HG02623 (cell line): Measurements from ENCODE around the gene SHLD1.

Experiments used
- ATAC-seq: cut with Tn5 transposase; IDR thresholded peaks from one replicate; pipeline ENCODE4 v1.9.1; 2021; ENCODE audit warnings: moderate library complexity; ENCODE audit not compliant: unreplicated experiment

The SHLD1 gene

DNA sequence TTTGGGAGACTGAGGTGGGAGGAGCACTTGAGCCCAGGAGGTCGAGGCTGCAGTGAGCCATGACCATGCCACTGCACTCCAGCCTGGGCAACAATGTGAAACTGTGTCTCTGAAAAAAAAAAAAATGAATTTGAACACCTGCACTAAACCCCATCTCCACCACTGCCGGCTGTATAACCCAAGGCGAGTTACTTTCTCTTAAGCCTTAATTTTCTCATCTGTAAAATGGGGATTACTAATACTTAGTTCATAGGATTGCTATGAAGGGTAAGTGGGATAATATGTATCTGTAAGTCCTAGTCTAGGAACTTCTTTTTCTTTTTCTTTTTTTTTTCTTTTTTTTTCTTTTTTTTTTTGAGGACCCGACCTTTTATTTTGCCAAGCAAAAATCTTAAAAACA is 61.5 kb downstream of the SHLD1 start:
- ATAC-seq, result no peak

DNA sequence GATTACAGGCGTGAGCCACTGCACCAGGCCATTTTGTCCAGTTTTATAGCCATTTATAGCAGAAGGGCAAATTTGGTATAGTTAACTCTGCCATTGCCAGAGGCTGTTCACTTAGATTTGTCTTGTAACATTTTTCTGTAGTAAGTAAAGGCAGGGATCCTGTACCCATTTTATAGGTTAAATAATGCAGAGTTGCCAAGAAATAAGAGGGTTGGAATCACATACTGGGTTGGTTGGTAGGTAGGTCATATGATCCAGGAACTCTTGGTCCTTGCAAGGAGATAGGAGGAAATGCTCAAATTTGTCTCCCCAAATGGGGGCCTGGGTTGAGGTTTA is 68.1 kb downstream of the SHLD1 start:
- ATAC-seq, result no peak

DNA sequence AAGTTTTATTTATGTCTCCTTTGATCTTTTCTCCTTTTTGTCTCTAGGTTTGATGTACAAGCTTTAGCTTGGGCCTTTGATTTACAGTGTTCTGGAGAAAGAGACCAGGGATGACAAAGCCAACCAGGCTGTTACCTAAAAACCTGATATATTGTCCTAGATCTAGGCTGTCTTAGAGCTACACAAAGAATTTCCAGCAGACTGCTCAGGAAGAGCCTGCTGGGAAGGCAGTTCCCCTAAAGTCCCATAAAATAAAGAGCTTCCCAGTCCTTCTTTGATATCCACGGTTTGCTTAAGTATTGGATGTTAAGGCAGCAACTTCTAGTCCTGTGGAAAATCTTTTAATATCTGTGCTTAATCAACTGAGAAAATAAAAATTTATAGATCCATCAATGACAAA is 70.5 kb downstream of the SHLD1 start:
- no peak for ATAC-seq

DNA sequence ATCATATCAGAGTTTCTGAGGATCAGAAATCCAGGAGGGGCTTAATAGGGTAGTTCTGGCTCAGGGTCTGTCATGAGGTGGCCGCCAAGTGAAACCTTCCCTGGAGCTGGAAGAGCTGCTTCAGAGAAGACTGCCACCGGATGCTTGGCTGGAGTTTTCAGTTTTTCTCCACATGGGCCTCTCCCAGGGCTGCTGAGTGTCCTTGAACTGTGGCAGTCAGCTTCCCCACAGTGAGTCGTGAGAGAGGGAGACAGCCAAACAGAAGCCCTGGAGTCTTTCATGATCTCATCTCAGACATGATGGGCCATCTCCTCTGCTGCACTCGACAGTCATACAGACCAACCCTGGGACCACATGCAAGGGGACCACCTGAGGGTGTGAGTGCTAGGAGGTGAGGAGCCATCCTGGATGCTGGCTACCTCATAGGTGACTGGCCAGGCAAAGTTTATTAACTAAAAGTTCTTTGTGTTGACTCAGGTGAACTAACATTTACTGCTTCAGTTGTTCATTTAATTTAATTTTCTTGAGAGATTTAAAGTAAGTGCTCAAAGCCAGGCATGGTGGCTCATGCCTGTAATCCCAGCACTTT is 71.5 kb downstream of the SHLD1 start:
- no peak for ATAC-seq

DNA sequence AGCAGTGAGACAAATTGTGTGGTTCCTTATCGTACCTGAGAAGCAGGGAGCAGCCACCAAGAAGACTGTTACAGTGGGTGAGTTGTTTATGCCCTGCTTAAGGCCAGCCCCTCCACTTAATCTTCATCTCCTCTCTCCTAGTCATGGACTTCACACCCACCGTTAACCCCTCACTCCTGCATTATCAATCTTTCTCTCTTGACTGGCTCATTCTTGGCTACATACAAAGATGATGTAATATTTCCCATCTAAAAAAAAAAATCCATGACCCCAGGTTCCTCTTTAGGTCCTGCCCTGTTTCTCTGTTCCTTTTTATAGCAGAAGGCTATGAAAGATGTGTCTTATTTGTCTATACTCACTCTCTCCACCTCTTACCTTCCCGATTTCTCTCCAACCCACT is 72.4 kb downstream of the SHLD1 start:
- no peak for ATAC-seq

DNA sequence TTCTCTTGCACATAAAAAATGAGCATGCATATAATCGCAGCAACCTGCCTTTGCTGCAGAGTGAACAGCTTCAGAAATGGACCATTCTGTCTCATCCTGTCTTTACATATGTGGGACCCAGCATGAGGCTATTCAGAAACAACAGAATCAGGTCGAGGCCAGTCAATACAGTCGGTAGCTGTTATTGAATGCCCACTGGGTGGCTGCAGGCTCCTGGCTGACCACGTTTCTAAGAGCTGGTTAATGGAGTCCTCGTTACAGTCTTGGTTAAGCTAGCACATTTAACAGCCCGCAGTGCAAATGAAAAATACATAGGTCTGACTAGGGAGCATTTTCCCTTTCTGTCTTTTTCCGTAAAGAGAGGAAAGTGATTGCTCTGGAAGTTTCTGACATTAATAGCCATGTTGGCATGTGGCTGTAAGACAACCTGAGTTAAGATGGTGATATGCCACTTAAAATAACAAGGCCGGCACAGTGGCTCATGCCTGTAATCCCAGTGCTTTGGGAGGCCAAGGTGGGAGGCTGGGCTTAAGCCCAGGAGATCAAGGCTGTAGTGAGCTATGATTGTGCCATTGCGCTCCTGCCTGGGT is 75.0 kb downstream of the SHLD1 start:
- no peak for ATAC-seq

DNA sequence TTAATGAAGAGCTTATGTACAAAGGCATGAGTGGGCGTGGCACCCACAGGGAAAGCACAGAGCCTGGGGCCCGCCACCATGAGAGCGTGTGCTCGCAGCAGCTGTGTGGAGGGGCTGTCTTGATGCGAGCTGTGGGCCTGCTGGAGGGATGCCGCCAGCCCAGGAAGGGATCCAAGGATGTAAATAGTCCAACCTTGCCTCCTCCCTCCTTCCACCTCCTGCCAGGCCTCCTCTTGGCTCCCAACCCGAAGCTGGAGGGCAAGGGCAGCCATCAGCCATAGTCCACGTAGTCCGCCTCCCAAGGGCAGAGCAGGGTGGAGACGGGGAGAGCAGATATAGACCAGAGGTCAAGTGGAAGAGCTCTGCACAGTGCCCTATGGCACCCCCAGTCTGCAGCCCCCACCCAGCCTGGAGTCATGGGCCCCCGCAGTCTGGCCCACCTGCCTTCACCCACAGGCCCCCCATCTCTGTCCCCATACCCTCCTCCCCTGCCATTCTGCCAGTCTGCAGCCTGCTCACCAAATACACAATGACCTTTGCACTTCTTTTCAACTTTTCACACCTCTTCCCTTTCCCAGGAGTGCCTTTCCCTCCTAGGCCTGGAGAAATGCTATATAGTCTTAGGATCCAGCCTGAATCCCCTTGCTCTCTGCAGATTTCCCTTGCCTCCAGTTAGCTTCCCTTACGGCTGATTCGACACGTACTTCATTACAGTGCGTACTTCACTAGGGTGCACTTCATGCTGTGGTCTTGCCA is 77.1 kb downstream of the SHLD1 start:
- ATAC-seq, result no peak

DNA sequence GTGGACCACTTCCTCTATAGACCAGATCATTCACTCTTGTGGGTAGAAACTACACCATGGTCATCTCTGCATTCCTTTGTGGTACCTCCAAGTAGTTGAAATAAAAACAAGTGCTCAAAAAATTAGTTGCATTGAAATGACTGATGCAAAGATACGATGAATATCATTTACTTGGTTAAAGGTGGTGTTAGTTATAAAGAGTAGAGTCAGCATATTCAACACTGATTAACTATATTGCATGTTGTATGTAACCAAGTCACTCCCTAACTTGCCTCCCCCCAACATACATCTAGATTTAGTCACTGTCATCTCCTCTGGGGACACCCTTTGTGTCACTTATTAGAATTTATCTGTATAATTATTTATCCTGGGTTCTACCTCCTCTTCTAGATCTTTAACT is 77.7 kb downstream of the SHLD1 start:
- no peak for ATAC-seq

DNA sequence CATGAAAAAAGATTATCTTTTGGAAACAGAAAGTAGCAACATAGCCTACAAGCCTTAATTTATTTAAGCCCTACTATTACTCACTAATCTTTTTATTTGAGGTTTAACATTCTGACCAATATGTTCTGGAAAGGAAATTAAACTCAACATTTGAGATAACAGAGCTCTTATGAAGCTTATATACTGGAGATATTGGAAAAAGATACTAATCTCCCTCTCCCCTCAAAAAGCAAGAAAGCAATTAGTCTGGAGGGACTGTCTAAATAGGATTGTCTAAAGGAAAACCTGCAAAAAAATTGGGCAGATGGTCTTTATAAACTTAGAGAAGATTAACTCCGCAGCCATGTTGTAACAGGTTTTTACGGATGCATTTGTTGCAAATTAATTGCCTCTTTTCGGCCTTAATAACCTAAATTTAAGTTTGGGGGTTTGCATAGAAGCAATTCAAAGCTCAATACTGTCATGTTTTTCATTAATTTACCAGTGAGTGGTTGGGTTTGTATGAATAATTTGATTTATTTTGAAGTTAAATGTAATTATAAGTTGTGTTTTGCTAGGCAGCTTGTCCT is 79.1 kb downstream of the SHLD1 start:
- ATAC-seq, result no peak

DNA sequence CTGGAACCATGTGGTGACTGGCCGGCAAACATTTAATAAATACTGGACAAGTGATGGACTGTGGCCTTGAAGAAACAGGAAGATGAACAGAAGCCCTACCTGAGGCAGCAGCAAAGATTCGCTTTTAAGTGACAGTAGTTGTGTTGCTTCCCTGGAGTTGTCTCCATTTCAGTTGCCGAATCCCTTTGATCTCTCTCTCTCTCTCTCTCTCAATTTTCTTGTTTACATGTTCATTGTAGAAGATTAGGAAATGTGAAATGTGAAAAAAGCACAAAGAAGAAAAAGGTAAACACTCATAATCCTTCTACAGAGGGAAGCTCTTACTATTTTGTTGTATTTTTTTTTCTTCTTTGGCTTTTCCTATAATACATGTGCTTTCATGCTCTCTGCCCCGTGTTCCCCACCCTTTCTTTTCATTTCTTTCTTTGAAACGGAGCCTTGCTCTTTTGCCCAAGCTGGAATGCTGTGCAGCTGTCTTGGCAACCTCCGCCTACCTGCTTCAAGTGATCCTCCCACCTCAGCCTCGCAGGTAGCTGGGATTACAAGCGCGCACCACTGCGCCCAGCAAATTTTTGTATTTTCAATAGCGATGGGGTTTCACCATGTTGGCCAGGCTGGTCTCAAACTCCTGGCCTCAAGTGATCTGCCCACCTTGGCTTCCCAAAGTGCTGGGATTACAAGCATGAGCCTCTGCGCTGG is 81.5 kb downstream of the SHLD1 start:
- no peak for ATAC-seq

DNA sequence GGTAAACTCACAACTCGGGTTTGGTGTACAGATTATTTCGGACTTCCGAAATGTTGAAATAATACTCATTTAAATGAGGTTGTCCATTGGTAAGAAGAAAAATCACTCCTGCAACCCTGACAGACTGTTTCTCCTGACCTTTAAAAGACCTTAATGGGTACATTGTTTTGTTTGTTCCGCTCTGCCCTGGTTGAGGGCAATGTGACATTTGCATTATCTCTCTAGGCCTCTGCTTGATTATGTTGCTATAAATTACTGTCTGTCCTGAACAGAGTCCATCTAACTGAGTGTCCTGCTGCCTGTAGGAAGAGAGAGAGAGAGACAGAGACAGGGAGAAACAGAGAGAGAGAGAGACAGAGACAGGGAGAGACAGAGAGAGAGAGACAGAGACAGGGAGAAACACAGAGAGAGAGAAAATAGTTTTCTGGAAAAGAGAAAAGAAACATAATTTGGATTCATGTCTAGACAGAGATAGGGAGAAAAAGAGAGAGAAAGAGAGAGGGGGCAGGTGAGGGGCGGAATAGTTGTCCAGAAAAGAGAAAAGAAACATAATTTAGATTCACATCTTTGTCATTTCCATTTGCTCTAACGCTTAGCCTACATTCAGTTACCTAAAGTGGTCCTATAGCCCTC is 83.2 kb downstream of the SHLD1 start:
- no peak for ATAC-seq

DNA sequence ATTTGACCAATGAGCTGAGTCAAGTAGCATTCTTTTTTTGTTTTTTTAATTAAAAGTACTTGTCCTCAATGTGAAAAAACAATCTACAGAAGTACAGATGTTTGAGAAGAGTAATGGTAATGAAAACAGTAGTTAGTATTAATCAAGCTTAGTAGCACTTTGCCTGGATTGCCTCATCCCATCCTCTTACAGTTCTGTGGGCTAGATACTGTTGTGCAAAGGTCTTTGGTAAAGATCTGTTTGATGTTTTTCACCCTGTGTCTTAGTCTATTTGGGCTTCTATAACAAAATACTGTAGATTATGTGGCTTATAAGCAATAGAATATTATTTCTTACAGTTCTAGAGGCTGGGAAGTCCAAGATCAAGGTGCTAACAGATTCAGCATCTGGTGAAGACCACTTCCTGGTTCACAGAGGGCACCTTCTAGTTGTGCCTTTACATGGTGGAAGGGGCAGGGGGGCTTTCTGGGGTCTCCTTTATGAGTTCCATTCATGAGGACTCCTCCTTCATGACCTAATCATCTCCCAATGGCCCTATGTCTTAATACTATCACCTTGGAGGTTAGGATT is 84.3 kb downstream of the SHLD1 start:
- ATAC-seq, result no peak

DNA sequence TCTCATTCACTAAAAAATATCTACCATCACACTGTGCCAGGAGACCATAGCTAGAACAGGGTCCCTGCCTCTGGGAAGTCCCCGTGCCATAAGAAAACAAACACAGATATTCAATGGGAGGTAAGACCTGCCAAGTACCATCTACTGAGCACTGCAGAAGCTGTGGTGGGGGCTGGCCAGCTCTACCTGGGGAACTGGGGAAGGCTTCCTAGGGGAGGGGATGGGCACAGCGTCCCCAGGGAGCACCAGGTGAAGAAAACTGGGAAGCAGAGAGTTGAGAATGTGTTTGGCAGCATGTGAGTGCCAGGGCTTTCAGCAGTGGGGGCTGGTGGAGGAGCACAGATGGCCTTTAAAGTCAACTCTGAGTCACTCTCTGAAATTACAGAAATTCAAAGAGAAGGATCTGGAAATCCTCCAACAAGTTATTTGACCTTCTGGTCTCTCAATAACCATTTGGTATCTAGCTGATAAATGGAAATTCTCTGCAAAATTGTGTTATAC is 85.2 kb downstream of the SHLD1 start:
- no peak for ATAC-seq

DNA sequence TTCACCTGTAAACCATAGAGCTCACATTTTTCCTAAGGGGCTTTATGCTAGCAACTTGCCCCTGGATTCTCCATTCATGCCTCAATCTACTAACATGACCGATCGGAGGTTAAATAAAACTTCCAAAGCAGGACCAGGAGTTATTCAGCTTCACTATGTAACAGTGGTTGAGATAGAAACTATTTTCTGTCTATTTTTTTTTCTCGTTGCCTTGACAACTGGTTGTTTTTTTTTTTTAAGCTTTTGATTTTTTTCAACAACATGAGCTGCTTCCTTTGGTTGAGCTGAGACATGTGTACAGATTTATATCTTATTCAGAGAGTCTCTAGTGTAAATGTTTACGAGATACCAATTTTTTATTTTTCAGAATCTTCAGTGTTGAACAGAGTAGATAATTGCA is 85.7 kb downstream of the SHLD1 start:
- no peak for ATAC-seq

DNA sequence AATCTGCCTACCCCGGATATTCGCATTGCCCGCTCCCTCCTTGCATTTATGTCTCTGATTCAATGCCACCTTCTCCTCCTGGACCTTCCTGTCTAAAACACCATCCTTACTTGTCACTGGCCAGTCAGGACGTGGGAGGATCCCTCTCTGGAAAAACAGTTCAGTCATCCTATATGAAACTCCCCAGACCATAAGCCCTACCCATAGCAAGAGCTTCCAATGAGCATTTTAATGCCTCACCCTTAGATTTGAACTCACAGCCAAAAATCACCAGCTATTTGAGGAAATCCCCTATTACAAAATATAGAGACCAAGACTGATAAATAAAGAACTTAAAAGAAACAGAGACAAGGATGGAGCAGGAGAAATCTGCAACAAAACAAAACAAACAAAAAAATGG is 86.4 kb downstream of the SHLD1 start:
- ATAC-seq, result no peak

DNA sequence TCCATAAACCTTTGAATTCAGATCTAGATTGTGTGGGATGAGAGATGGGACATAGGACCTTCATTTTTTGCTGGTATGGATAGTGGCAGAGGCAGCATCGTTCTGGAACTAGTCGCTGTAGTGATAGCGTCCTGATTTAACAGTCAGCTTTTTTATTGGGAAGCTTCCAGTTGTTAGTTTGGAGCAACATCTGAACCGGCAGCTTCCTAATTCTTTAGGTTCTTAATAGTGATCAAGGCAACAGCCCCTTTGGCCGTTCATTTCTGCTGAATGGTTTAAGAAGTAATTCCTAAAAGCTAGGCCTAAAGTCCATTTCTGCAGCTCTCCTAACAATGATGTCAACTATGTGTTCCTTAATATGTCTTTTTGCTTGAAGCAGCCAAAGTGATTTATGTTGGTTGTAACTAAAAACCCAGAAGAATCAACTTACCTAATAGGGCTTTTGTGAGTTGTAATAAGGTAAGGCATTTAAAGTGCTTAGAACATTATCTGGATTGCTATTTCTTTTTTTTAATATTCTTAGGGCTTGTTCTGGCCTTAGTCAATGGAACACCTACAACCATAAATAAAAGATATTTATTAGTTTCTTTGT is 90.3 kb downstream of the SHLD1 start:
- no peak for ATAC-seq

DNA sequence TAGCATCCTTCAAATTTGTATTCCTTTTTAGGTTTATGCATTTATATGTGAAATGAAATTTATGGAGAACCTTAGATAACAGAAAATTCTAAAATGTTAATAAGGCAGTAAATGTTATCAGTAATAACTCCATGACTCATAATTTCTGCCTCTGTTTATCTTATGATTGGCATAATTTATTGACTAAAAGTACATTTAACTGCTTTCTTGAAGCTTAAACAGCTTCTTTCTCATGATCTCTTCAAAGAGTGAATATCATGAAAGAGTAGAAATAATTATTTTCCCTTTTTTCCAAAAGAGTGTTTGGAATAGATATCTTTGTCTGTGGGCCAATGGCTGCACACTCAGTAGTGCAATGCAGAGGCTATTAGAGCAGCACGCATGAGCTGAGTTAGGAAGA is 91.3 kb downstream of the SHLD1 start:
- no peak for ATAC-seq

DNA sequence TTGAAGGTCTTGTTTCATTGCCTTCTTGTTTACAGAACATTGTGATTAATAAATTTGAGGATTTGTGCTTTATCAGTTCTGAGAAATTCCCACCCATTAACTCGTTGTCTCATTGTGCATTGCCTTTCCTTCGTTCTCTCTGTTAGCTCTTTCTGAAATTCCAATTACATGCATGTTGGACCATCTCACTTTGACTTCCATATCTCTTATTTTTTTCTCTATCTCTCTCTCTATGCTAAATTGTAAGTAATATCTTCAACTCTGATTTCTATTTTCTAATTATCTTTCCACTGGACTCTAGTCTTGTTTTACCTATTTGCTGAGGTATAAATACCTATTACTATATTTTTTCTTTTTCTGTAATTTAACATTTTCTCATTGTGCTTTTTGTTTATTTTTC is 92.3 kb downstream of the SHLD1 start:
- ATAC-seq, result no peak

DNA sequence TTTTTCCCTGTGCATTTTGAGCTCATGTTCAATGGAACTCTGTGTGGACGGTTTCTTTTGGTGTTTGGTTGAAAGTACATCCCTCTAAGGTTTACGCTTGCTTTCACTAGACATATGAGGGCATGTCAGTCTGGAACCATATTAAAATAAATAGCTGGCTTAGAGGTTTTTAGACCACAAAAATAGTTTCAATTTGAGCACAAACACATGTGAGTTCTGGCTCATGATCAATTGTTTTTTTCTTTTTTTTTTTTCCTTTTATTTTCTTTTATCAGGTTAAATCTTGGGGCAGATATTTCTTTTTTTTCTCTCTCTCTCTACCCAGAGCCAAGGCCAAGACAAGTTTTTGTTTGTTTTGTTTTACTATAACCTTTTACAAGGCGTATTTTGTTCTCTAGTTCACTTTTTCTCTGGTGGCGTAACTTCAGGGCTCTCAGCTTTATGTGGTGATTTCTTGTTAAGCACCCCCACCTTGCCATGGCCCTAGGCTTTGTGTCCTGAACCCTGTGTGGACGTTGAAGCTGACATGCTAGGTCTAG is 92.9 kb downstream of the SHLD1 start:
- peak; percentile 61 for ATAC-seq

DNA sequence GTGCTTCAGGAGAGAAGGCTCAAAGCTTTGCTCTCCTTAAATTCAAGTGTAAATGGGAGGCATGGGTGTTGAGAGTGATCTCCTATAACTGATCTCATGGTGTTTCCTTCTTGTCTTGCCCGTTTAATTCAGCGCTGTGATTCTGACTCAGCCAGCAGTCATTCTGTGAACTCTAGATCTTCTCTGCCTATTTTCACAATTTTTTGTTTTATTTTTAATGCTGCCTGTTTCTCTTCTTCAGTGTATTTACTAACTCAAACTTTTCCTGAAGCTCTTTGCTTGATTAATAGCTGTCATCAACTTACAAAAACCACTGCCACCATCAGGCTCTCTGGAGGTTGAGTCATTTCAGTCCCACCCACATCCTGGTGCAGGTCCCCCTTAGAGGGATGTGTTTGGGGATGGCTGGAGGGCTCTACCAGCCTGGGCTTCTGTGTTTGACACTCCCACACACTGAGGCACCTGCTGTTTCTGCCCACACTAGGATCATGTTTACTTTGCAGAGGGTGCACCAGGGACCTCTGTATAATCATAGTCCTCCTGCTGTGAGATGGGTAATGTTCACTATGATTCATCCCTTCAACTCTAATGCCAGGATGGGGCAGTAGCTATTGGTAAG is 94.0 kb downstream of the SHLD1 start:
- peak; percentile 70 for ATAC-seq
